Hippocampal formation (tissue), 2 donors: Measurements from ENCODE around the gene SHF.
A peak's percentile ranks its signal among the peaks of the same experiment; 100 is the strongest.

Experiments used
- DNase-seq, 2 donors: peaks; one replicate each; lab custom pipeline; 2025; lab: John Stamatoyannopoulos, UW

SHF gene

DNA sequence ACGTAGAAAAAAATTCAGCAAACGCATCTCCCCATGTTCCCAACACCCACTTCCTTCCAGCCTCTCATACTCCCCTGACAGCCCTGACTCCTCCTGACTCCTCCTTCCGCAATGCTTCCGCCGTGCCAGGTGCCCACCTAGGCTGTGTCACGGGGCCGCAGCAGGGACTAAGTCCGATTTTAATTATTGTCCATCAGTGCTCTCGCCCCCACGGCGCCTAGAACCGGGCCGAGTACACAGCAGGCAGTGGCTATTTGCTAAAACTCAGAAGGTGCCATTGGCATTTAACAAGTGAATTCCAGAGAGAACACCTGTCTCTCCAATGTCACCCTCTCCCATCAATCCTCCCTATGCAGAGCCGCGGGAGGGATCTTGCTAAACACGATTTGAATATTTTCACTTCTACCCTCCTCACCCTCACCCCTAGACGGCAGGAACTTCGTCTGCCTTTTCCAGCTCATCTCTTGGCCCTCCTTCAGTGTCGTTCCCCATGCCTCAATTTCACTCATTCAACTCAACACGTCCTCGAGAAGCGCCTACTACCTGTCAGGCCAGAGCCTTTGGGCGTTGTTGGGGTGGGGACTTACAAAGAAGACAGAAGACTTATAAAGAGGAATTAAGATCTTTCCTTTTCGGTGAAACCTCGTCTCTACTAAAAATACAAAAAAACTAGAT is 11.5 kb upstream of the SHF start:
- peak; percentile 31 to 64 for DNase-seq

DNA sequence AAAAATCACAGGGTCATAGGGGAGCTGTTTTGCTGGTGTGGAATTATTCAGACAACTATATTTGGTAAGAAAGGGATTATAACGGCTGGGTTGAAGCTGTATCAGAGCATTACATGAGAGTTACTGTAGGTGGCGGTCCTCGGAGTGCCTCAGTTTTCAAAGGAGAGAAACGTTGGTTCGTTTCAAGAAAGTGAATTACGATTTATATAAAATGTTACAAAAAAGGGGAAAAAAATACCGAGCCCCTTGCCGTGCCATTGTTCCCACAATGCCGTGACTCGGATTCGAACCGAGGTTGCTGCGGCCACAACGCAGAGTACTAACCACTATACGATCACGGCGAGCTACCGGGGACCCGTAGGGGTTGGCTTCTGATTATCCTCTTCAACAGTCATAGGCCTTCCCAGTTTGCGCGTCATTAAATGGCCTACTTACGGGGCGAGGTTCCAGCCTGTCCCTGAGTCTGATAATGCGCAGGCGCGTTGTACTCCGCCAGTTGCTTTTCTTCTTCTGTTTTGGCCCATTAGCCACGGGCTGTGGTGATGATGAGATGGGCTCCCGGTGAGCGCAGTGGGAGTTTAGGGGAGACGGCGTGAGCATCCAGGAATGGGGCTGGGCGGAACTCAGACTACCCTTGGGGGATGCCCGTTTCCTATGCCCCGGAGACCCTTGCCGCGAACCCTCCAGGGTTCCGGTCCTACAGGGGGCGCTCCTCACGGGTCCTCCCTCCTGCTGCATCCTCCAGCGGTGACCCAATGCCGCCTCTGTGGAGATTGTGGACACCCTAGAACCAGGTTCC is 10.8 kb upstream of the SHF start:
- peak; percentile 92 to 96 for DNase-seq

DNA sequence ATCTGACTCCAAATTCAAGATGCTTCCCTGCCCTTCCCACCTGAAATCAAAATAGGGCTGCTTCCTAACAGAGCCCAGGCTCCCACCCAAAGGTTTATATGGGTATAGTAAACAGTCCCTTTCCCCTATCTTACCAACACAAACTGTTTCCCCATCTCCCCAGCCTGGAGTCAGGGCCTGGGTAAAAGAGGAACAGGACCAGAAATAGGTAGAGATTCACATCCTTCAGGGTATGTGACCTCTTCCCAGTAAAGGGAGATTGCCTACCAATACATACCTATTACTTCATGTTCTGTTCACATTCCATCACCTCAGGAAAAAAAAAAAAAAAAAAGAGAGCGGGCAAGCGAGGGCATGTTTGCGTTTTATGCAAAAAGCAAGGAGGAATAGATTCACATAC is 9.7 kb upstream of the SHF start:
- no peak for DNase-seq

DNA sequence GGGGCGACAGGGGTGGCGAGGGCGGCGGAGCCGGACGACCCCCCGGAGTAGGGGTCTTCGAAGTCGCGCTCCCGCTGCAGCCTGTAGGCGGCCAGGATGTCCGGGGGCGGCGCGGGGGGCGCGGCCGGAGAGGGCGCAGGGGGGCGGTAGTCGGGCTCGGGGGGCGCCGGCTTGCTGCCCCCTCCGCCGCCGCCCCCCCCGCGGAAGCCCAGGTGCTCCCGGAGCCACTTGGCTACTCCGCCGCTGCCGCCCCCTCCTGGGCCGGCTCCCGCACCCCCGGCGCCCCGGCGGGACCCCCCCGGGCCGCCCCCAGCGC is 230 bp downstream of the SHF start:
- DNase-seq = no peak

DNA sequence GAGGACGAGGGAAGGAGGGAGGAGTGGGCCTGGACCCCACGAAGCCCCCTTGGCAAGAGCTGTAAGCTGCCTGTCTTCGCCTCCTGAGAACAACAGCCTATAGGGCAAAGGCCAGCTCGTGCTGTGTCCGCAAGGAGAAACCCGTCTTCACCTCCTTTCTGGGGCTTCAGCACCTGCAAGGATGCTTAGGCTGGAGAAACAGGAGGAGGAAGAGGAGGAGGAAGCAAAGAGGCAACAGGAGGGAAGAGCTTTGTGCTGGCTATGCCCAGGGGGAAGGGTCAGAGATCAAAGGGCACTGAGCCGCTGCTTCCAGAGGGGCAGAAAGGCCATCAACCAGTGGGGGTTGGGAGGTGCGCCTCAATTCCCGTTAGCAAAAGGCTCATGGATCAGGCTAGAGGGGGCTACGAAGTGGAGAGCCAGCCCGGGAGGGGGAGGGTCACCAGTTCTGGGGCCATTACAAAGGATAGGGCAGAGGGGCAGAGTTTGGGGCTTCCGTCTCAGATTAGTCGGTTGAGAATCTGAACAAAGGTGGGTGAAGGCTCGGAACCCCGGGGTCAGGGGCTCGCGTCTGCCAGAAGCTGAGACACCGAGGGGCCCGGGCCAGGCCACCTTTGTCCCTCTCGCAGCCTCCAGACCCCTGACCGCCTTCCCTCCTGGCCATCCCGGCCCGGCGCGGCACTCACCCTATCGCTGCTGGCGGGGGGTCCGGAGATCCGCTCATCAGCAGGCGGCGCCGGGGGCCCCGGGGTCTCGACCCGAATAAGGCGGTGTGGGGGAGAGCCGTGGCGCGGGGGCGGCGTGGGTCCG is 792 bp downstream of the SHF start:
- DNase-seq = no peak

DNA sequence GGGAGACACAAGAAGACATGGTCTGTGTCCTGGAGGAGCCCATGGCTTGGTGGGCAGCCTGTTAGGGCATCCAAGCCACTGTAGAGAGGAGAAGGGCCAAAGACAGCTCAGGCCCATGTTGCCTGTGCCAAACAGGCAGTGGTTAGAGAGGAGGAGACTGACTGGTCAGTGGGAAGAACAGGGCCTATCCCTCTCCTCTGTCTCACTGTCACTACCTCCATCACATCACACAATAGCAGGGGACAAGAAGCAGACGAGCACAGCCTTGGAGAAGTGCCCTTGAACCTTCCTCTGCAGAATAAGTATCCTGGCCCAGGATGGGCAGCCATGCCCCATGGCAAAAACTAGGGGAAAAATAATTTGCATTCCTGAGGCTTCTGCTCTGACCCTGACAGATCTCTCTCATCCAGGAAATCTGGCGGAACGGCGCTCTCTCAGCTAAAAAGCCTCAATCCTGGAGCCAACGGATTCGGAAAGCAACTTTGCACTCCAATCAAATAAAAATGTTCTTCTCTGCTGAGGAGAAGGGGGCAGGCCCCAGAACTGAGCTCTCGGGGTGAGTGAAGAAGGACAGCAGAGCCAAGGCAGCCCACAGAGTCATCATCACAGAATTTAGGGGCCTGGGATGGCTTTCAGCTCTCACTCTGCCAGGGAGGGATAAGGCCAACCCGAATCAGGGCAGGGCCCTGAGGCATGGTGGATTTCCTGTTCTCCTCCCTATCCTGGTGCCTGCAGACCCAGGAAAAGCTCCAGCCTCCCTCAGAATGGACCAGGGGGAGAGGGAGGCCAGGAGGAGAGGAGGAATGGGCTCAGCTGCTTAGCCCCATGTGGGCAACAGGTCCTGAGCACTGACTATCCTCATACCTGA is 1.6 kb downstream of the SHF start:
- no peak for DNase-seq

DNA sequence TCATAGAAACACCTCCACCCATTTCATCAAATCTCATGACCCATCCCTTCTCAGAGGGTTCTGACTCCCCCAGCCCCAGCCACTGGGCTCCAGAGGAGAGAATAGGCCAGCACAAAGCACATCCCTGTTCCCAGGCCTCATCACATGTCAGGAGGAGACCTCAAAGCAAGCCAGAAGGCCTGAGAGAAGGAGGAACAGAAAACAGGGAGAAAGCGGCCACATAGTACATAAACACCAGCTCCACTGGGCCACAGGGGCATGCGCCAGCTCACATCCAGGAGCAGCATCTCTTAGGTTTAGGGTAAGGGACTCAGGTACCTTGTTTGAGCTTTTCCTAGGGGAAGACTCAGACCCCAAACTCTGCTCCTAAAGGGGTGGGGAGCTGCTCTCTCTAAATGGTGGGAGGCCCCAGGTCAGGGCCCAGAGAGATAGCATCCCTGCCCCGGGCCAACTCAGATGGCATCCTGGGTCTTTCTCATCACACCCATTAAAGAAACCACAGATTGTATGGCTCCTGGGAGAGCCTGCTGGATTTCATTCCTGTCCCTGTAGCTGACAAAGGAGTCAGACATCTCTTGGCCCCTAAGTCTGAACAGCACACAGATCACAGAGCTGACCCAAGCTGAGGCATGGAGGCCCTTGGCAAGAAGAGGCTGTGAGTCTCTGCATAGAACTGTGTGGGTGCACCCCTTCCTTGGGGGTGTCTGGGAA is 2.5 kb downstream of the SHF start:
- DNase-seq = no peak

DNA sequence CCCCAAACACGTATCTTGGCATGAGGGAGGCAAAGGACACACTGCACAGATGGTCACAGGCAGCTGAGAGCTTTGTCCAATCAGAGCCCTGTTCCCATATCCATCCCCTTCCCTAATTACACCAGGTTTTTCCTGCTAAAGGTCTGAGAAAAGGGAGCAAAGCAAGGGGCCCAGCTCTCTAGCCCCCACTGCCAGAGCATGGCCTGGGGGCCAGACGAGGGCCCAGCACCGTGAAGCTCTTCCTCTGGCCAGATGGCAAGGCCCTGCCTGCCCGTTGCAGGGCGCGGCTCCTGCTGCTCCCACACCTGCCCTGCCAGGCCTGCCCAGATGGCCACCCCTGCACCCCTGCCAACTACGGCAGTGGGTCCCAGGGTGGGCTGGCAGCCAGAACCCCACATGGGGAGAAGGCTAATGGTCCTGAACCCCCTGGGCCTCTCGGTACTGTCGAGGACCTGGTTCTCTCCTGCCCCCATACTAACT is 3.2 kb downstream of the SHF start:
- DNase-seq = no peak

DNA sequence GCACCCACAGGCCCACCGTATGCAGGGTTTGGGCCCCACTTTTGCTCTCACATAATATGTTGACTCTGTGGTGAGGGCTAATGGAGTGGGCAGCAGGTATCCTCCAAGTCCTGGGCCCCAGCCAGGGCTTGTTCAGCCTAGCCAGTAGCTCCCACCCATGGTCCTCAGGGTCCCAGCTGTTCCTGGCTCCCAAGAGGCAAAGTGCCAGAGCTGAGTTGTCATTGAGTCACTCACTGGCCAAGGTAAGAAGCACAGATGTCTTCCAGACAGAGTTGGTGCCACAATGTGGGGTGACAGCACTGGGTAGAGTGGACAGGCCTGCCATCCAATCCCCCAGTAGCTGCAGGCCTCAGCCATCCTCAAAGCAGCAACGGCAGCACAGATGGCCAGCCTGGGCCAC is 4.3 kb downstream of the SHF start:
- no peak for DNase-seq

DNA sequence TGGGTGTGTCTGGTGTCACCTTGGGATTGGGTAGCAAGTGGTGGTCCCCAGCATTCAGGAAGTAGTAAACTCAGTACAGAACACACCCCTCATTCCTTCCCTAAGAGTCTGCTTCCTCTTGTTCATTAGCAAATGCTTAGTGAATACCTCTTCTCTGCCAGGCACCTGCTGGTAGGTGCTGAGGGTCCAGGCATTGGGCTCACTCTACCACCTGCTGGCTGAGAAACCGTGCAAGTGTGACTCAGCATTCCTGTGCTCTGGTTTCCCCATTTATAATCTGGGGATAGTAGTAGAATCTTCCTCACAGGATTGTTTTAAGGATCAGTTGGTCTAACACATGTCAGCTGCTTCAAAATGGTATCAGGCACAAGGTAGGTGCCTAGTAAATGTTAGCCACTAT is 4.8 kb downstream of the SHF start:
- no peak for DNase-seq

DNA sequence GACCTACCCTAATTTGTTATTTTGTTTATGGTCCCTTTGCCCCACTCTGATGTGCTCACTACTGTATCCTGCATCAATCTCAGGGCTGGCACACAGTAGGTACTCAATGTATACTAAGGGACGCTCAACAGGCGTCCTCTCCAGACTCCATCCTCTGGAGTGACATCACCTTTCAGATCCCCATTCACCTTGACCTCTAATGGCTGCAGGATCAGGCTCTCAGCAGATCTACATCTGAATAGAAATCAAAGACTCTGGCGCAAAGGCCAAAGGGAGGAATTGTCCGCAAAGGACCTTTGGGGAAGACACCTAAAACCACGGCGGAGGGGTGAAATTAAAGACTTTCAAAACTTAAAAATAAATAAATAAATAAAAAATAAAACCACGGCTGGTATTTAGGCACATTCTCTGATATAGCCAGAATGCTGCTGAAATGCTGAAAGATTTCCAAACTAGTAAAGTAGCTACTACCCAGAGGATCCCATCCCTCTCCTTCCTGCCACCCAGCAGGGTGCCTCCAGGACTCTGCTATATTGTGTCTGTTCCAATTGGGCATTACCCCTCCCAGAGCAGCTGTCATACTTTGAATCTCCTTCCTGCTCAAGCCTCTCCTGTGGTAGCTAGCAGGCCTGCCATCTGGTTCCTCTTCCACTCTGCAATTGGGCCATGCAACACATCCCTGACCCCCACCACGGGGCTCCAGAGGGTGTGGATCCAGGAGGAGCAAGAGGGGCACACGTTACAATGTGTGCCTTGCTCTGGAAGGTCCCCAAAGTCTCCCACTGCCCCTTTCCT is 6.1 kb downstream of the SHF start:
- peak in 1 of 2 donors; percentile 30 for DNase-seq

DNA sequence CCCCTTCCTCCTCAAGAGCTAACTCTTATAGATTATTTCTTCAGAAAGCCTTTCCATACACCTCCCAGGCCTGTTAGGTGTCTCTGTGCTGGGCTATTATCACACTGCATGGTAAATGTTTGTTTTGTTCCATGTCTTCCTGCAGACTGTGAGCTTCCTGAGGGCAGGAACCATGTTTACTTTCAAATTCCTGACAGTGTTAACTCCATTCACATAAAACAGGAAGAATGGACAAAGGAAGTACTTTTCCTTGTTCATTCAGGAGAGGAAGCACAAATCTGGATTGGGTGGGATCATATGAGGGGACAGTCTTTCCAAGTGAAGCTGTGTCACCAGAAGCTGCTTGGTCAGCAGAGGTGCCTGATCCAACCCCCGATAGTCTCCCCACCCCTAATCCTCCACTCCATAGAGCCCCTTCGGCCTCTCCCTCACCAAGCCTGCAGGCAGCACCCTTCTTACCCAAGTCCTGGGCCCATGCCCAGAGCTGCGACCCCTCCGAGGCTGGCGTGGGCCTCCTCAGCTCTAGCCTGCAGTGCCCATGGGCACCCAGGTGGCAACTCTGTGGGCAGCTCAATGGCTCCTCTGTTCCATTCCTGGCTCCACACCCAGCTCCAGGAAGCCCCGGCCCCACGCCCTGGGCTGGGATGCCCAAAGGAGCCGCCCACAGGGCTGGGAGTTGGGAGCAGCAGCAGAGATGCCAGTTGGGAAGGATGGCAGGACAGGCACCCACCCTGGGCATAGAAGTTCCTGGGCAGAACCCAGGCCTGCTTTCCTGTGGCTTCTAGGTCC is 6.9 kb downstream of the SHF start:
- no peak for DNase-seq

DNA sequence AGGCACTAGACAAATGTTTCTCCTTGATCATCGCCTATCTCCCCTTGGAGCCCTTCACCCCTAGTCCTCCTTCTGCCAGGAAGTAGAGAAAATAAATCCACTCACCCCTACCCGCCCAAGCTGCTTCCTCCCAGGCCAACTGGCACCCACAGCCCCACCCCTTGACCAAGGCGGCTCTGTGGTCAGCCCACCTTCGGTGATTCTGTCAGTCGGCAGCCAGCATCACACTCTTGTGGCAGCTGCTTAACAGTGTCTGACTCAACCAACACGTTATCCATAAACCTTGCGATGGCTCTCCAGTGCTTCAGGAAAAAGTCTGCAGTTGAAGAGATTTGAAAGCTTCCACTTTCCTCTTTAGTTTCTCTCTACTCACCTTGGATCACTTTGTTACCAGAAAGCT is 7.6 kb downstream of the SHF start:
- no peak for DNase-seq

DNA sequence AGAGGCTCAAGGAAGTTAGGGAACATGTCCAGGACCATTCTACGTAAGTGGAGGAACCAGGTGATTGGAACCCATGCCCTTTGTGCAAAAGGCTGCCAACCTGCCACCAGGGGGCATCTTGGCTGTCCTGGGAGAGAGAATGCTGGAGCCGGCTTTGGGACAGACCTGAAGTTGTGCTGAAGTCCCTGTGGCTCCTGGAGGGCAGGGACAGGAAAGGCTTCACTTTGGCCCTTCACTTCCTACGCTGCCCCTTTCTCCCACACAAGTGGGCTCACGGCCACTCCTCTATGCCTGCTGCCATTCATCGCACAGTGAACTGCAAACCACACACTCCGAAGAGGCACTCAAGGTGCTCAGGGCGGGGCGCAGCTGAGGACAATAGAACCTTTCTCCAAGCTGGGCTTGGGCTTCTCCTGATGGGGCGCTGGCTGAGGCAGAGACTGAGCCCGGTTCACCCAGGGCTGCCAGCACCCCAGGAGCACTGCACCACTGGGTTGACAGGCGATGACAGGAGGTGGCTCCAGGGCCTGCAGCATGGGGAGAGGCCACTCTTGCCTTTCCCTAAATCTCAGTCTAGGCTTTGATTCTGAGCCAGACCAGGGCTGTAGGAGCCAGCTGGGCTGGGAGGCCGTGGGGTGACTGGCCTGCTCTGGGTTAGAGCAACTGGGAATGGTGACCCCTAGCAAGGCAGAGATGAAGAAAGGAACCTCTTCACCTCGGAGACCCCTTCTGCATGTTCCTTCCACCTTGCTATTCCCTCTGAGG is 8.4 kb downstream of the SHF start:
- DNase-seq = no peak

DNA sequence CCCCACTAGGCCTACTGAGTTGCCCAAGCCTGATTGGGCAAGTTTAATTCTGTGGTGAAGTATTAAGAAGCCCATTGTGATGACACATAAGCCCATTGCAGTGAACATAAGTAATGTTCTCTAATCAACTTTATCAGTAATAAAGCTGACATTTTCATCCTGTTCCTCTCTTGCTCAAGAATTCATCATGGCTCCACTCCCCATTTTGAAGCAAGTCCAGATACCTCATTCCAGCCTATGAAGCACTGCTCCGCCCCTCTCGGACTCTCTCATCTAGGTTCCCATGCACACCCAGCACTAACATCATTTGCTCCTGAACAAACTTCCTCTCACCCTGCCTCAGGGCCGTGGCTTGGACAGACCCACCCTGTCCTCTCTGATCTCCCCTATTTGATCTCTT is 10.5 kb downstream of the SHF start:
- DNase-seq = no peak

DNA sequence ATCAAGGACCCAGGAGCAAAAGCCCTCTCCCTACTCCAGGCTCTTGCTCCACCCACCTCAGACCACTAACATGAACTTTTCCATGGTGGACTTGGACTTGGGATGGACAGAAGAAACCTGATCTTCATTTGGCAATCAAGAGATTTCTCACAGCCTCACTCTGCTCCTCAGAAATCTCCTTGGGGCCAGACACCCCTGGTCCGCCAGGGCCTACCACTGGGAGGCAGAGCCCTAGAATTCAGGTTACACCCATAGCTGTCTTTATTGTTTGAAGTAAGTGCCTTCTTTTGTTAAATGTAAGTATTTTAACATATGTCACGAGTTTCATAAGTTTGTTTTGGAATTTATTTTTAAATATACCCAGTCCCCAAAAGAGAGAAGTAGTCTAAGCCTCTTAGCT is 13.2 kb downstream of the SHF start:
- DNase-seq = no peak

DNA sequence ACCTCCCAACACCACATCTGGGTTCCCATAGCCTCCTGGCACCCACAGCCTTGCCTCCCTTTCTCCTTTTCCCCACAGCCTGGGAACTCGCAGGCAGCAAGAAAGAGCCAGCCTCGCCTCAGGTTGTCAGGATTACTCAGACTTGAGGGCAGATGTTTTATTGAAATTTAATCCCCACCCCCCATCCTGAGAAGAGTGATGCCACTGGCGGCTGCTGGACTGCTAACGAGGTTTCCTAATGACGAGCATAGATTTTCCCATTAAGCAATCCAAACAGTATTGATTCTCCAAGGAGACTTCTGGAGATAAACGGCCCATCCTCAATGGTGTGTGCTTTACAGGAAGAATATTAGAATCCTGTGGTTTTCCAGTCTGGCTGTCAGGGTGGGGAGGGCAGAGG is 13.7 kb downstream of the SHF start:
- DNase-seq = no peak

DNA sequence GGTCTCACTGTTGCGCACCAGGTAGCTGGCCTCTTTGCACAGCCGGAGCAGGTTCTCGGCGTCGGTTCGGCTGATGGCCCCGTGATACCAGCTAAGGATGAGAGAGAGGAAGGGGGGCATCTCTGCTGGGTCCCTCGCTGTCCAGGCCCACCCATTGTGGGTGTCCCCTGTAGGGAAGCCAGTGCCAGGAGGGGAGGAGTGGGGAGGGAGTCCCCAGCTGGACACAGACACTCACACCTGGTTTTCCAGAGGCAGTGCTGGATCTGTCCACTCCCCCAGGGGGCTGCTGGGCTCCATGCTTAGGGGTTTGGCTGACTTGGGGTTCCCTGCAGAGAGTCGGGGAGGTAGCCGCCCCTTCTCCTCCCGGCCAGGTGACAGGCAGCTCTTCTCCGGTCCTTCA is 15.9 kb downstream of the SHF start:
- no peak for DNase-seq
